ENCODE measurements around the gene CHST15. TPM values are rescaled to one million over a fixed set of nuclear protein-coding genes. Genes with fewer than 3 reads are reported as not detected.

CHST15 gene
- total and polyA plus RNA-seq, 4 donors: 4.5 to 43.8 (median 25.0) TPM

DNA sequence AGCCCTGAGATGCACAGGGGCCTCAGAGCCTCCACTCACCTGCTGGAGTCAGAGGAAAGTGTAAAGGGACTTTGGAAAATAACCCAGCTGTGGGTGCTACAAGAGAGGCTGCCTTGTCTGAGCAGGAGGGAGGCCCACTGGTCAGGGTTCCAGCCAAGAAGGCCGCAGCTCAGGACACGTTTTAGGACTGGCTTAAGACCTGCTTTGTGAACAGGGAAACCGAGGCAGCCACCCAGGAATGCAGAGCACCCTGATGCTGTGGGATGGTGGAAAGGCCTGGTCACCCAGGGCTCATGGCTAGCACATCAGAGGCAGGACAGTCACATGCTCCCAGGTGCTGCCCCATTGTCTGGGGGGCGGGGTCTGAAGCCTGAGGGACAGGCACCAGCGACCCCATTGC is 38.9 kb upstream of the CHST15 start:
- intact Hi-C loops (cut with DNase I): no loop called here
- 92 to 98% methylated on average over 5 of the region's 5 CpGs for WGBS, 2 donors
- H3K4me1 ChIP-seq (ENCODE audit: control insufficient read depth in 1 of 2, insufficient read depth in 2 of 2, low read length in 2 of 2): no peaks in the 10 kb centered on the region

DNA sequence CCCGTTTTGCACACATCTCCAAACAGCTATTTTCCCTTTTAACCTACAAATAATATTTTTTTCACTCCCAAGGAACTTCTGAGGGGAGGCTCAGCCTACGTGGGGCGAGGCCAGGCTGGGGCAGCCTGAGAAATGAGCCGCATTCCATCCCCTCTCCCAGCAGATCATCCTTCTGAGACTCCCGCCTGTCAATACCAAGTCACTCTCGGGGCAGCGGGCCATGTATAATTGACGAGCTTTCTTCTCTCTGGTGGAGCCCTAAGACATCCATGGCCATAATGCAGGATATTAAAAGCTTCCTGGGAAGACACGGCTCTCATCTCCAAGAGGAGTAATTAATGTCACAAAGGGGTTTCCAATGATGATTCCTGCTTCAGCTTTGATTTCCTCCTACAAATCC is 37.8 kb upstream of the CHST15 start:
- intact Hi-C loops (cut with DNase I): no loop called here
- H3K27ac ChIP-seq (ENCODE audit: low read depth in 1 of 2, low read length in 2 of 2): no peak overlapping the region
- H3K9me3 ChIP-seq (ENCODE audit: control insufficient read depth, low read length): no peaks in the 10 kb centered on the region
- H3K4me1 ChIP-seq (ENCODE audit: control insufficient read depth in 1 of 2, insufficient read depth in 2 of 2, low read length in 2 of 2): no peaks in the 10 kb centered on the region
- WGBS, 2 donors: 93 to 95% methylated on average over 9 of the region's 9 CpGs
- H3K4me3 ChIP-seq (ENCODE audit: low read length in 2 of 2): no peak overlapping the region
- no peaks in the 10 kb centered on the region for H3K27me3 ChIP-seq (ENCODE audit: control insufficient read depth in 1 of 2, insufficient read depth in 2 of 2, low read length in 1 of 2)
- DNase-seq (no peak), ATAC-seq (ENCODE audit: low FRiP score) (no peak)
- no peaks in the 10 kb centered on the region for H3K36me3 ChIP-seq (ENCODE audit: control insufficient read depth in 1 of 2, insufficient read depth in 2 of 2, low read length in 1 of 2)

More for the DNA sequence above, 38.9 kb upstream of the CHST15 start:
- H3K36me3 ChIP-seq (ENCODE audit: control insufficient read depth in 1 of 2, insufficient read depth in 2 of 2, low read length in 1 of 2): no peaks in the 10 kb centered on the region
- no peaks in the 10 kb centered on the region for H3K27me3 ChIP-seq (ENCODE audit: control insufficient read depth in 1 of 2, insufficient read depth in 2 of 2, low read length in 1 of 2)
- H3K9me3 ChIP-seq (ENCODE audit: control insufficient read depth, low read length): no peaks in the 10 kb centered on the region
- DNase-seq (no peak), ATAC-seq (ENCODE audit: low FRiP score) (no peak)
- no peak overlapping the region for H3K27ac ChIP-seq (ENCODE audit: low read depth in 1 of 2, low read length in 2 of 2)
- no peak overlapping the region for H3K4me3 ChIP-seq (ENCODE audit: low read length in 2 of 2)

DNA sequence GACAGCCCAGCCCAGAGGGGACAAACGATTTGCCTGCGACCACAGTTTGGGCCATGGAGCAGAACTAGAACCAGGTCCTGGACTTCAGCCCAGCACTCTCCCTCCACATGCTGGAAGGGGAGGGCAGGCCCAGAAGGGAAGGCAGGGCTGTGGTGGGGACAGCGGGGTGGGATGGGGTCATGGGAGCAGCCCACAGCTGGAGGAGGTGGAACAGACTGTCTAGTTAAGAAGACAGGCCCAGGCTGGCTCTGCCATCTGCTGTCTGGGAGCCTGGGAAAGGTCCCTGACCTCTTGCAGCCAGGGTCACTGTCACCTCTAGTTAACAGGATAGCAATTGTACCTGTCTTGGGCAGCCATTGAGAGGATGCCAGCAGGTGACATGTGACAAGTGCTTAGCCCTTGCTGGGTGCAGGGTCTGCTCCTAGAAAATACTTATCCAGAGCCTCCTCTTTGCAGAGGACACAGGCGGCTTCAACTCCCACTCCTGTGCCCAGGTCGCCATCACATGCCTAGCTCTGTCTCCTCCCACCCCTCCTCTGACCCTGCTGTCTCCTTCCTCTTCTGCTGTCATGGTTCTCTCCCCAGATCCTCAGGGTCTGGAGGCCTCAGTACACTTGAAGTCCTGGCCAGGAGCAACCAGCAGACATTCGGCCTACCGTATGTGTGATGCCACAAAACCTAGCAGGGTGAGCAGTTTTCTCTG is 37.0 kb upstream of the CHST15 start:
- Histone ChIP-seq H3K36me3 (ENCODE audit: control insufficient read depth in 1 of 2, insufficient read depth in 2 of 2, low read length in 1 of 2) (no peaks in the 10 kb centered on the region), H3K4me3 (ENCODE audit: low read length in 2 of 2) (no peak overlapping the region), H3K27me3 (ENCODE audit: control insufficient read depth in 1 of 2, insufficient read depth in 2 of 2, low read length in 1 of 2) (no peaks in the 10 kb centered on the region), H3K9me3 (ENCODE audit: control insufficient read depth, low read length) (no peaks in the 10 kb centered on the region), H3K27ac (ENCODE audit: low read depth in 1 of 2, low read length in 2 of 2) (no peak overlapping the region), H3K4me1 (ENCODE audit: control insufficient read depth in 1 of 2, insufficient read depth in 2 of 2, low read length in 2 of 2) (no peaks in the 10 kb centered on the region)
- 94 to 95% methylated on average over 7 of the region's 7 CpGs for WGBS, 2 donors
- no peak for DNase-seq
- ATAC-seq (ENCODE audit: low FRiP score): no peak
- intact Hi-C loops (cut with DNase I): no loop called here

DNA sequence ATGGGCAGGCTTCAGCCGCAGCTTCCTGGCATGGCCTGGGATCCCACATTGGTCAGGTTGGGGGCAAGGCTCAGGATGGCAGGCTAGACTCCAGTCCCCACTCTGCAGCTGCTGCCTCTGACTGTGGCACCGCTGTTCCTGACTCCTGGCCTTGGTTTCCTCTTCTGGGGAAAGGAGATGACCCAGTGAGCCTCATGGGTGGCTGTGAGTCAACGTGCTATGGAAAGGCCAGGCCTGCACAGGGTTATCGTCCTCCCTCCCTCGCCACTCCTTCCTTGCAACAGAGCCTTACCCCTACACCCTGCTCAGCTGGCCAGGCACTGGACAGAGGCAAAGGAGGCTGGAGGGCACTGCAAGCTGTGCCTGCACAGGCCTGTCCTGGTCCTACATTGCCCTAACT is 36.1 kb upstream of the CHST15 start:
- H3K27me3 ChIP-seq (ENCODE audit: control insufficient read depth in 1 of 2, insufficient read depth in 2 of 2, low read length in 1 of 2): no peaks in the 10 kb centered on the region
- no peak overlapping the region for H3K27ac ChIP-seq (ENCODE audit: low read depth in 1 of 2, low read length in 2 of 2)
- DNase-seq (no peak), ATAC-seq (ENCODE audit: low FRiP score) (no peak)
- intact Hi-C loops (cut with DNase I): no loop called here
- H3K9me3 ChIP-seq (ENCODE audit: control insufficient read depth, low read length): no peaks in the 10 kb centered on the region
- H3K4me3 ChIP-seq (ENCODE audit: low read length in 2 of 2): no peak overlapping the region
- H3K36me3 ChIP-seq (ENCODE audit: control insufficient read depth in 1 of 2, insufficient read depth in 2 of 2, low read length in 1 of 2): no peaks in the 10 kb centered on the region
- 95 to 96% methylated on average over 5 of the region's 5 CpGs for WGBS, 2 donors
- no peaks in the 10 kb centered on the region for H3K4me1 ChIP-seq (ENCODE audit: control insufficient read depth in 1 of 2, insufficient read depth in 2 of 2, low read length in 2 of 2)

DNA sequence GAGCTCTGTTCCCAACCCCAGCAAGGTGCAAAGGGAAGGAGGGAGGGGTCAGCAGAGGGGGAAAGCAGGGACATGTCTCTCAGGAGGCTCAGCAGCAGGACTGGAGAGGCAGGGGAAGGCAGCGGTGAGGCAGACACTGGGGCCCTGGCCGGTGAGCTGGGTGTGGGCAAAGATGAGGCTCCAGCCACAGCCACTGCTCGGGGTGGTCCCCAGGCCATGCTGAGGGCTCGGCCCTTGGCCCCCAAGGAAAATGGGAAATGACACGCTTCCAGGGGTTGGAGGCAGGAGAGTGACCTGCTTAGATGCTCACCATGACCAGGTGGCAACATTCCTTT is 35.4 kb upstream of the CHST15 start:
- DNase-seq (peak in 1 of 2 donors; percentile 24), ATAC-seq (ENCODE audit: low FRiP score) (no peak)
- no peak overlapping the region for H3K27ac ChIP-seq (ENCODE audit: low read depth in 1 of 2, low read length in 2 of 2)
- intact Hi-C loops (cut with DNase I): no loop called here
- no peak overlapping the region for H3K4me3 ChIP-seq (ENCODE audit: low read length in 2 of 2)
- 87 to 99% methylated on average over 5 of the region's 5 CpGs for whole genome bisulfite sequencing, 2 donors
- H3K9me3 ChIP-seq (ENCODE audit: control insufficient read depth, low read length): no peaks in the 10 kb centered on the region
- H3K36me3 ChIP-seq (ENCODE audit: control insufficient read depth in 1 of 2, insufficient read depth in 2 of 2, low read length in 1 of 2): no peaks in the 10 kb centered on the region
- H3K4me1 ChIP-seq (ENCODE audit: control insufficient read depth in 1 of 2, insufficient read depth in 2 of 2, low read length in 2 of 2): no peaks in the 10 kb centered on the region
- H3K27me3 ChIP-seq (ENCODE audit: control insufficient read depth in 1 of 2, insufficient read depth in 2 of 2, low read length in 1 of 2): no peaks in the 10 kb centered on the region

DNA sequence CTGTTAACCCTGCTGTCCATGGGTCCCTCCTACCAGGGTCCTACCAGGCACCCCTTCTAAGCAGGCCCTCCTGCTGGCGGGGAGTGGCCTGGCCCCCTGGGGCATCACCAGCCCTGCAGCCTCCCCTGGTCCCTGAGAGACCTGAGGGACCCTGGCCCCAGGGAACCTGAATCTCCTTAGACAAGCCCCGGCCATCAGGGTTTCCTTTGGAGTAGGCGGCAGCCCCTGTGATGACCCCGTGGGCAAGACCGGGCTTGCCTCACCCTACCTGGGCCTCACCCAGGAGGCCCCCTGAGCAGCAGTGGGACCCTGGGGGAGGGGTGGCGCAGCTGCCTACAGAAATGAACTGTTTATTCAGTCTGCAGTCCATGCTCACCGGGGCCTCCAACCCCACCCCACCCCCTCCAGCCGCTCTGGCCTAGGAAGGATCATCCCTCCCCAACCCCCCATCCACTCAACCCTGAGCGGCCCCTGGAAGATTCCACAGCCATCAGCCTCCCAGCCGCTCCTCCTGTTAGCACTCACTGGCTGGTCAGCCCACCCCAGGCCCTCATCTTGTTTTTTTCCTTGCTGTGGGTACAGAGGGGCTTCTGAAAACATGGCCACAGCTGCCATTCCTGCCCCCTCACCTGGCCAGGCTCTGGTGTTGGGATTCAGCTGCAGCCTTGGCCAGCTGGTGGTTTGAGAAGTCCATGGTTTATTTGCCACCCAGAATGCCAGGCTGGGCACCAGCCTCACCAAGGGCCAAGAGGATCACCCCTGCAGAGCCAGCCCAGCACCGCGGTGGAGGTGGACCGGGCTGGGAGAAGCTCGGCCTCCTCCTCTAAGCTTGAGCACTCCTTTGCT is 34.8 kb upstream of the CHST15 start:
- Histone ChIP-seq H3K27ac (ENCODE audit: low read depth in 1 of 2, low read length in 2 of 2) (no peak overlapping the region), H3K27me3 (ENCODE audit: control insufficient read depth in 1 of 2, insufficient read depth in 2 of 2, low read length in 1 of 2) (no peaks in the 10 kb centered on the region), H3K4me1 (ENCODE audit: control insufficient read depth in 1 of 2, insufficient read depth in 2 of 2, low read length in 2 of 2) (no peaks in the 10 kb centered on the region), H3K9me3 (ENCODE audit: control insufficient read depth, low read length) (no peaks in the 10 kb centered on the region), H3K36me3 (ENCODE audit: control insufficient read depth in 1 of 2, insufficient read depth in 2 of 2, low read length in 1 of 2) (no peaks in the 10 kb centered on the region), H3K4me3 (ENCODE audit: low read length in 2 of 2) (no peak overlapping the region)
- ATAC-seq (ENCODE audit: low FRiP score): no peak
- peak in 1 of 2 donors; percentile 62 for DNase-seq
- intact Hi-C loops (cut with DNase I): no loop called here
- 97 to 98% methylated on average over 14 of the region's 14 CpGs for WGBS, 2 donors

DNA sequence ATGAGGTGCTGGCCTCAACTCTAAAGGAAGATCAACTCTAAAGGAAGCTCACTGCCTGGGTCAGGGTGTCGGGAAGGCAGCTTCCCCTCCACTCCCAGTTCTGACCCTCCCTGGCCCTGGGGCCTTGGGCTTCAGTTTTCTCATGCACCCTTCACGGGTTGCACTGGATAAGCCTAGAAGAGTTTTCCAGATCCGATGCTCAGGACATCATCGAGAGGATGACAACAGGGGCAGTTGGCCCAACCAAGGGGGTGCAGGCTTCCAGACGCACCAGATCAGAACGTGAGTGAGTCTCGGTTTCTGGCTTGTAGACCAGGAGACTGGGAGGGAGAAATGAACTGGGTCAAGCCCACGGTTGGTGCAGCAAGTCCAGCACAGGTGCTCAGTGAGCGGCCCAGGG is 34.2 kb upstream of the CHST15 start:
- H3K4me3 ChIP-seq (ENCODE audit: low read length in 2 of 2): no peak overlapping the region
- 97 to 98% methylated on average over 9 of the region's 9 CpGs for WGBS, 2 donors
- peak in 1 of 2 donors; percentile 52 for DNase-seq
- no peak overlapping the region for H3K27ac ChIP-seq (ENCODE audit: low read depth in 1 of 2, low read length in 2 of 2)
- no peak for ATAC-seq (ENCODE audit: low FRiP score)
- intact Hi-C loops (cut with DNase I): no loop called here
- H3K4me1 ChIP-seq (ENCODE audit: control insufficient read depth in 1 of 2, insufficient read depth in 2 of 2, low read length in 2 of 2): no peaks in the 10 kb centered on the region
- no peaks in the 10 kb centered on the region for H3K27me3 ChIP-seq (ENCODE audit: control insufficient read depth in 1 of 2, insufficient read depth in 2 of 2, low read length in 1 of 2)
- H3K36me3 ChIP-seq (ENCODE audit: control insufficient read depth in 1 of 2, insufficient read depth in 2 of 2, low read length in 1 of 2): no peaks in the 10 kb centered on the region
- no peaks in the 10 kb centered on the region for H3K9me3 ChIP-seq (ENCODE audit: control insufficient read depth, low read length)

DNA sequence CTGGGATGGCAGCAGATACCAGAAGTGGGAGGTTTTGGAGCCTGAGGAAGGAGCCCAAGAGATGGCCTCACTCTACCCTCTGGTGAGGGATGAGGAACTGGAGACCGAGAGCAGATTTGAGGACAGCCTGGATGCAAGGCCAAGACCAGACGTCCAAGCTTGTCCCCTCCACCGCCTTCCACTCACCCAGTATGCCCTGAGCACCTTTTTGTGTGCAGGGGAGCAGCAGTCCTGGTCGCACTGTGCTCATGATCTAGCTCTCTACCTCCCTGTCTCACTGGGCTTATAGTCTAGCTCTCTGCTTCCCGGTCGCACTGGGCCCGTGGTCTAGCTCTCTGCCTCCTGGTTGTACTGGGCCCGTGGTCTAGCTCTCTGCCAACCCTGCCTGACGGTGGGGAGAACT is 33.6 kb upstream of the CHST15 start:
- Histone ChIP-seq H3K4me1 (ENCODE audit: control insufficient read depth in 1 of 2, insufficient read depth in 2 of 2, low read length in 2 of 2) (no peaks in the 10 kb centered on the region), H3K27ac (ENCODE audit: low read depth in 1 of 2, low read length in 2 of 2) (no peak overlapping the region), H3K9me3 (ENCODE audit: control insufficient read depth, low read length) (no peaks in the 10 kb centered on the region), H3K27me3 (ENCODE audit: control insufficient read depth in 1 of 2, insufficient read depth in 2 of 2, low read length in 1 of 2) (no peaks in the 10 kb centered on the region), H3K36me3 (ENCODE audit: control insufficient read depth in 1 of 2, insufficient read depth in 2 of 2, low read length in 1 of 2) (no peaks in the 10 kb centered on the region), H3K4me3 (ENCODE audit: low read length in 2 of 2) (no peak overlapping the region)
- ATAC-seq (ENCODE audit: low FRiP score) (peak; percentile 6), DNase-seq (peak in 1 of 2 donors; percentile 62)
- 91 to 94% methylated on average over 9 of the region's 9 CpGs for WGBS, 2 donors
- intact Hi-C loops (cut with DNase I): no loop called here
